Testis (tissue), 3 donors: ENCODE data around the gene ECEL1. TPM values are rescaled to one million over a fixed set of nuclear protein-coding genes. Genes with fewer than 3 reads are reported as not detected.

Source experiments
- DNase-seq: peaks from one replicate; pipeline ENCODE4 v3.0.0-alpha.2; 2019
- H3K27ac ChIP-seq, 2 donors: fragments of 200-600 bp; sonication (generic); one replicate each; pipeline ENCODE4 v1.5.1; 2019
- H3K27me3 ChIP-seq: fragments of 200-600 bp; sonication (generic); one replicate; pipeline ENCODE4 v1.5.1; 2019
- H3K36me3 ChIP-seq: fragments of 200-600 bp; sonication (generic); one replicate; pipeline ENCODE4 v1.5.1; 2017; ENCODE audit warnings: low read depth; ENCODE audit errors: missing control alignments
- H3K4me1 ChIP-seq: fragments of 200-600 bp; sonication (generic); one replicate; pipeline ENCODE4 v1.5.1; 2019
- H3K4me3 ChIP-seq, 2 donors: fragments of 200-600 bp; sonication (generic); one replicate each; pipeline ENCODE4 v1.5.1; 2017 to 2019
- H3K9me3 ChIP-seq: fragments of 200-600 bp; sonication (generic); one replicate; pipeline ENCODE4 v1.5.1; 2017
- POLR2A ChIP-seq: fragments of 450-650 bp; IDR thresholded peaks from one replicate; pipeline ENCODE4 v1.6.1; 2017; ENCODE audit warnings: antibody characterized with exemption, mild to moderate bottlenecking, moderate library complexity
- WGBS, 2 donors: methylation state at CpG; one replicate each; pipeline ENCODE4 v1.1.5; 2018; 5-methylcytosine and 5-hydroxymethylcytosine counted together
- intact Hi-C: fragments of 100-400 bp; cut with DNase I; formaldehyde crosslinking; loops from one replicate; pipeline ENCODE4 v1.15.1; 2023; ENCODE audit warnings: low total_unique reads
- polyA plus RNA-seq: library from polyadenylated mRNA; stranded (reverse); fragments of 350-450 nt; fragmentation: Illumina TruSeq; extraction: RNeasy Lipid Tissue Mini Kit (QIAGEN cat#74804); gene quantifications from one replicate; pipeline ENCODE4 v1.2.3, GENCODE V29; 2014; ENCODE audit warnings: low read depth, low replicate concordance; ENCODE audit not compliant: insufficient read depth
- total RNA-seq, 2 donors: library from RNA; depleted of rRNA; stranded (reverse); fragments of >200 nt; gene quantifications; one replicate each; pipeline ENCODE4 v1.2.3, GENCODE V29; 2016
- TF ChIP-seq, protein P1 (sequence below), 3 experiments: fragments of 450-650 bp in 2 of 3; fragments of 200-600 bp in 1 of 3; sonication (generic) in 1 of 3; IDR thresholded peaks; one replicate each; pipeline ENCODE4 v1.5.1; 2016 to 2019; ENCODE audit warnings: antibody characterized with exemption in 3 of 3, mild to moderate bottlenecking in 2 of 3, moderate library complexity in 1 of 3

Gene ECEL1
- total and polyA plus RNA-seq, 3 donors from 2014 or later, result 2.7 to 8.7 (median 4.3) TPM

GRCh38 chr2:232489516-232490220 is 2.0 kb upstream of the ECEL1 start:
- Histone ChIP-seq H3K4me1 (peaks cover 4% of the 10 kb centered on the region), H3K9me3 (no peaks in the 10 kb centered on the region), H3K27ac (no peak overlapping the region), H3K27me3 (no peaks in the 10 kb centered on the region), H3K4me3 (no peak overlapping the region), H3K36me3 (no peaks in the 10 kb centered on the region)
- DNase-seq, result no peak
- 81 to 85% methylated on average over 8 to 9 of the region's 9 CpGs for WGBS, 2 donors
- intact Hi-C loops, result no loop called here
- TF ChIP-seq, protein P1, sequence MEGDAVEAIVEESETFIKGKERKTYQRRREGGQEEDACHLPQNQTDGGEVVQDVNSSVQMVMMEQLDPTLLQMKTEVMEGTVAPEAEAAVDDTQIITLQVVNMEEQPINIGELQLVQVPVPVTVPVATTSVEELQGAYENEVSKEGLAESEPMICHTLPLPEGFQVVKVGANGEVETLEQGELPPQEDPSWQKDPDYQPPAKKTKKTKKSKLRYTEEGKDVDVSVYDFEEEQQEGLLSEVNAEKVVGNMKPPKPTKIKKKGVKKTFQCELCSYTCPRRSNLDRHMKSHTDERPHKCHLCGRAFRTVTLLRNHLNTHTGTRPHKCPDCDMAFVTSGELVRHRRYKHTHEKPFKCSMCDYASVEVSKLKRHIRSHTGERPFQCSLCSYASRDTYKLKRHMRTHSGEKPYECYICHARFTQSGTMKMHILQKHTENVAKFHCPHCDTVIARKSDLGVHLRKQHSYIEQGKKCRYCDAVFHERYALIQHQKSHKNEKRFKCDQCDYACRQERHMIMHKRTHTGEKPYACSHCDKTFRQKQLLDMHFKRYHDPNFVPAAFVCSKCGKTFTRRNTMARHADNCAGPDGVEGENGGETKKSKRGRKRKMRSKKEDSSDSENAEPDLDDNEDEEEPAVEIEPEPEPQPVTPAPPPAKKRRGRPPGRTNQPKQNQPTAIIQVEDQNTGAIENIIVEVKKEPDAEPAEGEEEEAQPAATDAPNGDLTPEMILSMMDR (IDR thresholded peaks at IDR 0.05), result no peak

GRCh38 chr2:232488721-232489300 is 1.2 kb upstream of the ECEL1 start:
- no peak for TF ChIP-seq POLR2A
- TF ChIP-seq, protein P1 (IDR thresholded peaks at IDR 0.05), result no peak
- no peak for DNase-seq
- Histone ChIP-seq H3K36me3 (no peaks in the 10 kb centered on the region), H3K4me3 (no peak overlapping the region), H3K27ac (no peak overlapping the region), H3K4me1 (peaks cover 4% of the 10 kb centered on the region), H3K9me3 (no peaks in the 10 kb centered on the region), H3K27me3 (no peaks in the 10 kb centered on the region)
- WGBS, 2 donors, result 94% methylated on average over 5 of the region's 5 CpGs
- intact Hi-C loops, result no loop called here

DNA sequence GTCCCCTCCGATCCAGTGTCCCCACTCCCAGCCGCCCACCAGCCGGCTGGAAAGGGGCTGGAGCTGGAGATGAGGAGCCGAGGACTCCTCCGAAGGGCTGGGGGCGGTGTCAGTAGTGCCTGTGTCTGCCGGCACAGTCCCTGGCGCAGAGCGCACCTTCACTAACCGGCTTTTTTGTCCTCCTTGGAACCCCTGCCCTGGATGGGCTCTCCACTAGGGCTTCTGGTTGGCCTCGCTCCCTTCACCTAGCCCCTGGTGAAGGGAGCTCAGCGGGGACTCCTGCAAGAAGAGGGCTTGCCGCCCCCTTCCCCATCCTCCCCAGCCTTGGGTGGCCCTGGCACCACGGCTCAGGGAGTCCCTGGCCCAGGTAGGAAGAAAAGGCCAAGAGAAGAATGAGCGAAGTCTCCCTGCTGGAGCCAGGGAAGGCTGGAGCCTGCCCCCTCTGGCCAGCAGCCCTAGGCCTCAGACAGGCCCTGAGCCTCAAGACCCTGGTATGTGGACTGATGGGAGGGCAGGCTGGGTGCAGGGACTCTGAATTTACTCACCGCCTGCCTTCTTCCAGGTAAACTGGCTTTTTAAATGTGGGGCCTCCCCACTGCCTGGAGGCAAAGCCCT is 570 bp upstream of the ECEL1 start:
- no peaks in the 10 kb centered on the region for H3K36me3 ChIP-seq
- H3K4me1 ChIP-seq, result peaks cover 4% of the 10 kb centered on the region
- no peak overlapping the region for H3K4me3 ChIP-seq
- no peak for DNase-seq
- intact Hi-C loops, result no loop called here
- TF ChIP-seq POLR2A, result no peak
- TF ChIP-seq, protein P1 (IDR thresholded peaks at IDR 0.05), result no peak
- no peaks in the 10 kb centered on the region for H3K27me3 ChIP-seq
- 9 to 53% methylated on average over 4 to 15 of the region's 16 CpGs for WGBS, 2 donors
- H3K27ac ChIP-seq, result no peak overlapping the region
- H3K9me3 ChIP-seq, result no peaks in the 10 kb centered on the region

DNA sequence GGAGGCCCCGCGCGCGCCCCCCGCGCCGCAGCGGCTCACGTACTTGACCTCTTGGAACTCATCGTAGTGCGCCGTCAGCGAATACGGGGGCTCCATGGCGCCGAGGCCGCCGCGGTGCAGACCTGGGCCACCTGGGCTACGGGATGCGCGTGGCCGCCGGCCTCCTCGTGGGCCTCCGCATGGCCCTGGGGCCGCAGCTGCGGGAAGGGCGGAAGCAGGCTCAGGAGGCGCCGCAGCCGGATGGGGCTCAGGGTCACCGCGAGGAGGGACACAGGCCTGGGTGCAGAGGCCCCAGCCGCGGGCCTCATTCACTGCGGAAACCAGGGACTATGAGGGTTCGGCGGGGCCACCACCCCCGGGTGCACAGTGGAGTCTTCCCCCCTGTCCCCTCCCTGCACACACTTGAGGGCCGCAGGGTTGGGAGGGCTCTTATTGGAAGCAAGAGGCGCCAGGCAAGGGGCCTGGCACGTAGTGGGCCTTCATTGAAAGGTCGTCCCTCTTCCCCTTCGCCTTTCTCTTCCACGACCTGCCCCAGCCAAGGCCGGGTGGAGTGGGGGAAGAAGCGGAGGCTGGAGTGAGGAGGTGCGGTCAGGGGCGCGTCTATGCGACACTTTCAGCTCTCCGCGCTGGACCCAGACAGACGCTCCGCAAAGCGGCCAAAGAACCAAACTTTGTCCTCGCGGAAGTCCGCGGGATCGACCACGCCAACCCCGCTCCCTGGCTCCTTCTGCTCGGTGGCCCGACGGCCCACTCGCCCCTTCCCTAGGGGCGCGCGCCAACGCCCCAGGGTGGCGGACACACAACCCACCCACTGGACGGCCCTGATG is 863 bp downstream of the ECEL1 start:
- intact Hi-C loops, result no loop called here
- H3K9me3 ChIP-seq, result no peaks in the 10 kb centered on the region
- no peak for TF ChIP-seq POLR2A
- TF ChIP-seq, protein P1 (IDR thresholded peaks at IDR 0.05), result no peak
- no peak for DNase-seq
- WGBS, 2 donors, result 3 to 11% methylated on average over 5 to 71 of the region's 74 CpGs
- H3K27me3 ChIP-seq, result no peaks in the 10 kb centered on the region
- no peaks in the 10 kb centered on the region for H3K36me3 ChIP-seq
- H3K4me1 ChIP-seq, result peaks cover 4% of the 10 kb centered on the region
- H3K4me3 ChIP-seq, result peak overlapping the region; percentile 12 to 38
- no peak overlapping the region for H3K27ac ChIP-seq
